Measurements from ENCODE around the gene P2RY12.

- TF ChIP-seq EZH2 (IDR thresholded peaks at IDR 0.05; ENCODE audit: borderline replicate concordance, low read length) = no peak
- TF ChIP-seq CTCF (conservative IDR thresholded peaks at IDR 0.05 in 1 of 2, IDR thresholded peaks at IDR 0.05 in 1 of 2; ENCODE audit: extremely low read depth in 1 of 2, insufficient read depth in 1 of 2, low read depth in 1 of 2, low read length in 2 of 2) = no peak
These were observed 77.4 kb downstream of the P2RY12 start for GRCh38 chr3:151307131-151307530.

Measured in mammary epithelial cell (primary cell).